Cardiac muscle cell (in vitro differentiated cells and primary cell): ENCODE data around the gene TTC29. TPM values are rescaled to one million over a fixed set of nuclear protein-coding genes. Genes with fewer than 3 reads are reported as not detected.

ENCODE experiments used
- DNase-seq, 2 donors: peaks; one replicate each; pipeline versions ENCODE4 v3.0.0 to v3.0.0-alpha.2; 2010 to 2017; ENCODE audit warnings: low read depth in 1 of 2, low spot score in 1 of 2
- H3K27ac ChIP-seq: fragments of 200-600 bp; sonication (generic); 2 replicates; pipeline ENCODE4 v1.5.1; 2016
- H3K27me3 ChIP-seq: fragments of 200-600 bp; sonication (generic); 2 replicates; pipeline ENCODE4 v1.6.0; 2016; ENCODE audit warnings: control low read depth
- H3K36me3 ChIP-seq: fragments of 200-600 bp; sonication (generic); 2 replicates; pipeline ENCODE4 v1.5.1; 2016; ENCODE audit warnings: control low read depth
- H3K4me1 ChIP-seq: fragments of 200-600 bp; sonication (generic); 2 replicates; pipeline ENCODE4 v1.8.1; 2017; ENCODE audit warnings: low read depth, mild to moderate bottlenecking, mixed run types
- H3K4me3 ChIP-seq: fragments of 200-600 bp; sonication (generic); 2 replicates; pipeline ENCODE4 v1.5.1; 2016; ENCODE audit warnings: mild to moderate bottlenecking
- H3K9me3 ChIP-seq: fragments of 200-600 bp; sonication (generic); 2 replicates; pipeline ENCODE4 v1.5.1; 2017; ENCODE audit warnings: low read depth, mild to moderate bottlenecking, control low read depth
- polyA plus RNA-seq: library from polyadenylated mRNA; unstranded; fragments of >200 nt; fragmentation: Nextera tagmentation; extraction: Ambion mirVana; gene quantifications from 2 replicates; pipeline ENCODE4 v1.2.1, GENCODE V29; 2016
- total RNA-seq: library from RNA; depleted of rRNA; stranded (reverse); fragments of >200 nt; gene quantifications from 2 replicates; pipeline ENCODE4 v1.2.3, GENCODE V29; 2016
- TF ChIP-seq, protein P1 (sequence below): IDR thresholded peaks from 2 replicates; pipeline ENCODE4 v1.5.1; 2012; ENCODE audit warnings: low read depth, mild to moderate bottlenecking, low read length

TTC29 gene
- total and polyA plus RNA-seq, 2 experiments from 2014 or later = 0.09 to 0.45 TPM

DNA sequence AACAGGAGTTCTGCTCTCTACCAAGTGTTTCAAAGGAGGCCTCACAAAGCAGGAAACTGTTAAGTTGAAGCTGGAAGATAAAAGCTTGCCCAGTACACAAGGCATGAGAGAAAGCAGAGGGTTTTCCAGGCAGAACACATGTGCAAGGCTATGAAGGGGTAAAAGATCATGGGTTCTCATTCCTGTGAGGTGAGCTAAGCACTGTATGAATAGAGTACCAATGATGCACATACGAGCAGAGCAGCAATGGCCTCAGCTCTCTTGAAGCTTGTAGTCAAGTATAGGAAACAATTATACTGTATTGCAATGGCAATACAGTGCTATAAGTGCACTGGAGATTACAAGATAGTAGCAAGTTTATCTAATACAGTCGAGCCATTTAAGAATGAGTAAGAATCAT is 18.0 kb downstream of the TTC29 start:
- H3K9me3 ChIP-seq = no peaks in the 10 kb centered on the region
- H3K4me1 ChIP-seq = no peaks in the 10 kb centered on the region
- no peaks in the 10 kb centered on the region for H3K36me3 ChIP-seq
- no peaks in the 10 kb centered on the region for H3K27me3 ChIP-seq
- no peak overlapping the region for H3K4me3 ChIP-seq
- H3K27ac ChIP-seq = no peak overlapping the region
- TF ChIP-seq, protein P1, sequence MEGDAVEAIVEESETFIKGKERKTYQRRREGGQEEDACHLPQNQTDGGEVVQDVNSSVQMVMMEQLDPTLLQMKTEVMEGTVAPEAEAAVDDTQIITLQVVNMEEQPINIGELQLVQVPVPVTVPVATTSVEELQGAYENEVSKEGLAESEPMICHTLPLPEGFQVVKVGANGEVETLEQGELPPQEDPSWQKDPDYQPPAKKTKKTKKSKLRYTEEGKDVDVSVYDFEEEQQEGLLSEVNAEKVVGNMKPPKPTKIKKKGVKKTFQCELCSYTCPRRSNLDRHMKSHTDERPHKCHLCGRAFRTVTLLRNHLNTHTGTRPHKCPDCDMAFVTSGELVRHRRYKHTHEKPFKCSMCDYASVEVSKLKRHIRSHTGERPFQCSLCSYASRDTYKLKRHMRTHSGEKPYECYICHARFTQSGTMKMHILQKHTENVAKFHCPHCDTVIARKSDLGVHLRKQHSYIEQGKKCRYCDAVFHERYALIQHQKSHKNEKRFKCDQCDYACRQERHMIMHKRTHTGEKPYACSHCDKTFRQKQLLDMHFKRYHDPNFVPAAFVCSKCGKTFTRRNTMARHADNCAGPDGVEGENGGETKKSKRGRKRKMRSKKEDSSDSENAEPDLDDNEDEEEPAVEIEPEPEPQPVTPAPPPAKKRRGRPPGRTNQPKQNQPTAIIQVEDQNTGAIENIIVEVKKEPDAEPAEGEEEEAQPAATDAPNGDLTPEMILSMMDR = no peak
- no peak for DNase-seq

DNA sequence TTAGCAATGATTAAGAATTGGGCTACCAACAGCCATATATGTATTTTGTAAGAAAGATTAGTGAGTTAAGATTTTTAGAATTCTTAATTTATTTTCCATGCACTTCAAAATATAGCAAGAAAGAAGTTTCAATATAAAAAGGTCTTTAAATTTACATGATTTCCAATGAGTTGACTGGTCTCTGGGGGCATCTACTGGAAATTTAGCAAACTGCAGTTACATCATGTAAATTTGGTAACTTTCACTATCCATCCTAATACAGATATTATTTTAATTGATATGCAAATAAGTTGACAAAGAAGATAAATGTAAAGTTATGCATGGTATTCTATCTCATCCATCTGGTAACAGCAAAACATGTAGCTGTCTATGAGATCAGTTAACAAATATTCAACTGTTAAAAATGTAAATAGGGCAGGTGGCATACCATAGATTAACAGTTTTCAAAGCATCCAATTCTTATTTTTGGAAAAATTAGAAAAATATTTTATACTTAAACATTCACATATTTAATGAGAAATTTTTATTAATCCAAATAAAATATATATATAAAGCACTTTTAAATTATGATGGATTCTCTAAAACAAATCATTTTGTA is 29.1 kb downstream of the TTC29 start:
- TF ChIP-seq, protein P1 = peak; percentile 72
- Histone ChIP-seq H3K4me3 (no peak overlapping the region), H3K36me3 (no peaks in the 10 kb centered on the region), H3K27me3 (peaks cover 2% of the 10 kb centered on the region), H3K27ac (no peak overlapping the region), H3K9me3 (no peaks in the 10 kb centered on the region), H3K4me1 (no peaks in the 10 kb centered on the region)
- peak; percentile 39 to 65 for DNase-seq

GRCh38 chr4:146915132-146915531 is 30.5 kb downstream of the TTC29 start:
- TF ChIP-seq, protein P1 = no peak
- DNase-seq = no peak
- Histone ChIP-seq H3K4me1 (no peaks in the 10 kb centered on the region), H3K27me3 (no peaks in the 10 kb centered on the region), H3K4me3 (no peak overlapping the region), H3K9me3 (no peaks in the 10 kb centered on the region), H3K27ac (no peak overlapping the region), H3K36me3 (no peaks in the 10 kb centered on the region)

- H3K4me3 ChIP-seq = no peak overlapping the region
- H3K27me3 ChIP-seq = no peaks in the 10 kb centered on the region
- no peak for DNase-seq
- H3K27ac ChIP-seq = no peak overlapping the region
- H3K9me3 ChIP-seq = no peaks in the 10 kb centered on the region
- TF ChIP-seq, protein P1 = no peak
- no peaks in the 10 kb centered on the region for H3K36me3 ChIP-seq
- no peaks in the 10 kb centered on the region for H3K4me1 ChIP-seq
Observed at GRCh38 chr4:146900295-146900694, 45.4 kb downstream of the TTC29 start.

DNA sequence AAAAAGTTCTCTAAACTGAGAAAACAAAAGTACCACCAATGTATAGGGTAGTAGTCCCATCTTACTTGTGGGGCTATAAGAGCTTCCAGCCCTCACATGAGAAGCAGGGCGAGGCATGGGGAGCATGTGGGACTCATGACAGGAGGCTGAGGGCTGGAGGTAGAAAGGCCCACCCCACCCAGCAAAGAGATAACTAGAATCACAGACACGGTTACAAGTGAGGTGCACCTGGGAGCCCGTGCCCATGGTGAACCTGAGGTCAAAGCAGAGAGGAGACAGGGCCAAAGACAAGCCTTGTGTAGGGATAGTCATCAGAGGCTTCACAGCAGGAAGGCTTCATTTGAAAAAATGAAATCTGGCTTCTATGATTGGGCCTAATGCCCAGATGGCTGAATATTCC is 55.4 kb downstream of the TTC29 start:
- no peak overlapping the region for H3K4me3 ChIP-seq
- TF ChIP-seq, protein P1 = no peak
- no peaks in the 10 kb centered on the region for H3K9me3 ChIP-seq
- no peaks in the 10 kb centered on the region for H3K36me3 ChIP-seq
- DNase-seq = no peak
- no peaks in the 10 kb centered on the region for H3K4me1 ChIP-seq
- H3K27ac ChIP-seq = no peak overlapping the region
- H3K27me3 ChIP-seq = no peaks in the 10 kb centered on the region
